ENCODE measurements around the gene LYSMD1. TPM values are rescaled to one million over a fixed set of nuclear protein-coding genes. Genes with fewer than 3 reads are reported as not detected.

The LYSMD1 gene
- total RNA-seq, 1 experiment from 2014 or later: 6.7 TPM

DNA sequence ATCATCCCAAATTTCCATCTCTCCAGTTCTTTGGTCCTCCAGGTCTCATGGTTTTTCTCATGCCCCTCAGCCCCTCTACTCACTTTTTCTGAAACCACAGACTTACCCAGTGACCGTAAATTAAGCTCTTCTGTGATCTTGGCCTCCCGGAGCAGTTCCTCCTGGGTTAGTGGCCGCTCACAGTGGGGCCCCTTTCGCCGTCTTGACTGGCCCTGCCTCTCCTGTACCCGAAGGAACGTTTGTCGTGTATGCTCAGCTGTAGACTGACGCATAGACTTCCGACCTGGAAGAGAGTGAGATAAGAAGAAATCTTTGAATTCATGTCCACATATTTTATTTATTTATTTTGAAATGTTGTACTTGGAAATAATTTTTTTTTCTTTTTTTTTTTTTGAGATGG lies 18.5 kb upstream of the LYSMD1 start:
- Histone ChIP-seq H4K91ac (ENCODE audit: insufficient read length, low read depth, low read length) (no peak overlapping the region), H3K27ac (ENCODE audit: insufficient read length, low read depth, low read length) (no peak overlapping the region), H3K4ac (ENCODE audit: low read depth, low read length) (no peak overlapping the region), H3K9me3 (ENCODE audit: control insufficient read depth, low read depth, low read length) (no peaks in the 10 kb centered on the region), H2BK20ac (ENCODE audit: low read depth, low read length, poor library complexity, severe bottlenecking) (no peak overlapping the region), H4K20me1 (ENCODE audit: control insufficient read depth, insufficient read depth, insufficient read length) (no peaks in the 10 kb centered on the region), H3K4me1 (ENCODE audit: insufficient read depth, low read length) (no peaks in the 10 kb centered on the region), H3K23me2 (ENCODE audit: insufficient read length, low read depth, low read length, poor library complexity, severe bottlenecking) (no peaks in the 10 kb centered on the region), H3K4me2 (ENCODE audit: insufficient read depth, insufficient read length, low read length) (no peak overlapping the region), H3T11ph (ENCODE audit: low read length) (no peak overlapping the region), H2AK5ac (ENCODE audit: insufficient read length, low read length) (no peak overlapping the region), H2BK12ac (ENCODE audit: insufficient read length, low read depth, low read length) (no peak overlapping the region), H3K79me1 (ENCODE audit: insufficient read depth, low read depth, low read length, poor library complexity, severe bottlenecking) (no peaks in the 10 kb centered on the region), H3K56ac (ENCODE audit: insufficient read length, low read depth, low read length) (no peak overlapping the region), H3K18ac (ENCODE audit: insufficient read length, low read depth, low read length) (no peak overlapping the region), H2BK5ac (ENCODE audit: insufficient read length, low read length) (no peak overlapping the region), H3K27me3 (ENCODE audit: insufficient read depth, low read length) (no peaks in the 10 kb centered on the region), H4K5ac (ENCODE audit: insufficient read length, low read depth, low read length) (no peak overlapping the region), H3K9ac (ENCODE audit: extremely low read depth, insufficient read length, low read length) (no peak overlapping the region), H3K79me2 (ENCODE audit: insufficient read depth, low read length) (peaks cover 8% of the 10 kb centered on the region; the same call in 1 of the 2 replicates), H2BK120ac (ENCODE audit: low read depth, low read length, poor library complexity, severe bottlenecking) (no peak overlapping the region), H2BK15ac (ENCODE audit: low read depth, low read length) (no peak overlapping the region), H4K8ac (replicated peaks; ENCODE audit: insufficient read length, low read depth, low read length) (no peak overlapping the region), H3K23ac (ENCODE audit: insufficient read length, low read depth, low read length) (no peak overlapping the region), H3K14ac (ENCODE audit: insufficient read depth, low read length) (no peak overlapping the region), H2AFZ (ENCODE audit: low read length) (no peak overlapping the region)
- Mint-ChIP-seq H3K4me3 (no peak overlapping the region), H3K9me3 (no peaks in the 10 kb centered on the region), H3K36me3 (ENCODE audit: insufficient read depth in 1 of 3, low read depth in 3 of 3) (peaks cover 43 to 68% (median 63%) of the 10 kb centered on the region in 3 experiments), H3K27ac (no peak overlapping the region), H3K27me3 (ENCODE audit: low read depth) (no peaks in the 10 kb centered on the region), H3K4me1 (peaks cover 6 to 10% of the 10 kb centered on the region in 2 experiments)
- TF ChIP-seq CTCF (conservative IDR thresholded peaks at IDR 0.05): no peak
- WGBS (ENCODE audit: extremely low coverage, insufficient read length, low lambda C conversion rate): no CpG with 5 or more reads among the region's 10 CpGs
- DNase-seq: no peak

Data from H9 (cell line).